HCT116 (cell line): ENCODE measurements around the gene KCNK16. TPM values are rescaled to one million over a fixed set of nuclear protein-coding genes. Genes with fewer than 3 reads are reported as not detected.
A peak's percentile ranks its signal among the peaks of the same experiment; 100 is the strongest.

Experiments
- ATAC-seq: fragments of 200-7000 bp; cut with Tn5 transposase; 2 replicates; pipeline ENCODE4 v1.9.1; 2020; ENCODE audit warnings: mild to moderate bottlenecking, moderate library complexity
- BruUV-seq: library from RNA; stranded (reverse); fragments of 400-500 nt; replicated peaks from 2 replicates; lab custom pipeline; 2021; lab: Mats Ljungman, UMichigan
- CTCF ChIA-PET: fragments of 300-600 bp; sonication (Branson Sonifier 250); formaldehyde crosslinking; loops from one replicate; lab custom pipeline; 2021; ENCODE audit warnings: antibody characterized with exemption; lab: Charles Lee
- POLR2A ChIA-PET: fragments of 300-600, 350-600 bp; sonication (Branson Sonifier 250); formaldehyde crosslinking; loops from one replicate; lab custom pipeline; 2021; ENCODE audit warnings: antibody characterized with exemption; lab: Charles Lee
- RAD21 ChIA-PET, 2 experiments: fragments of 300-600 bp; sonication (Branson Sonifier 250); formaldehyde crosslinking; loops; one replicate each; lab custom pipeline; 2023; ENCODE audit warnings: low total read pairs in 2 of 2; ENCODE audit not compliant: uncharacterized antibody in 2 of 2, unreplicated experiment in 2 of 2, low non-redundant PET in 1 of 2; lab: Charles Lee
- DNase-seq: peaks from one replicate; pipeline ENCODE4 v3.0.0-alpha.2; 2010; ENCODE audit warnings: low read depth, low spot score
- H2AFZ ChIP-seq: fragments of 200-600 bp; shearing (Covaris generic), sonication (generic); 2 replicates; pipeline ENCODE4 v1.6.1; 2017; ENCODE audit warnings: low read depth, mixed run types, mixed read lengths, antibody characterized with exemption, low read length; ENCODE audit not compliant: poor library complexity, severe bottlenecking
- H3K27ac ChIP-seq: 2 replicates; pipeline ENCODE4 v1.5.1; 2012; ENCODE audit warnings: low read depth, low read length
- H3K27me3 ChIP-seq: fragments of 200-600 bp; sonication (generic); 2 replicates; pipeline ENCODE4 v1.6.1; 2016; ENCODE audit warnings: mixed run types, low read length, mixed read lengths; ENCODE audit not compliant: insufficient read depth
- H3K36me3 ChIP-seq, 2 experiments: fragments of 200-500 bp in 1 of 2; fragments of 200-600 bp in 1 of 2; sonication (Bioruptor generic) in 1 of 2; sonication (generic) in 1 of 2; 2 replicates each; pipeline versions ENCODE4 v1.5.1 to v1.6.1; 2014 to 2016; ENCODE audit warnings: low read length in 2 of 2, inconsistent platforms in 1 of 2, mixed read lengths in 1 of 2, mixed run types in 1 of 2; ENCODE audit not compliant: insufficient read depth in 2 of 2, control insufficient read depth in 1 of 2
- H3K4me1 ChIP-seq, 2 experiments: fragments of 200-600 bp in 1 of 2; sonication (generic) in 1 of 2; 2 replicates each; pipeline versions ENCODE4 v1.5.1 to v1.6.1; 2012 to 2017; ENCODE audit warnings: low read length in 2 of 2, inconsistent platforms in 1 of 2, mild to moderate bottlenecking in 1 of 2, mixed read lengths in 1 of 2, mixed run types in 1 of 2, moderate library complexity in 1 of 2; ENCODE audit not compliant: insufficient read depth in 2 of 2, control insufficient read depth in 1 of 2
- H3K4me2 ChIP-seq: fragments of 200-600 bp; sonication (generic); 2 replicates; pipeline ENCODE4 v1.6.1; 2017; ENCODE audit warnings: mixed run types, low read length, mixed read lengths
- H3K4me3 ChIP-seq, 2 experiments: fragments of 200-600 bp in 1 of 2; sonication (generic) in 1 of 2; replicated peaks in 1 of 2; 2 replicates each; pipeline ENCODE4 v1.5.1; 2011 to 2016; ENCODE audit warnings: low read length in 2 of 2, control low read depth in 1 of 2, low read depth in 1 of 2, mild to moderate bottlenecking in 1 of 2, mixed read lengths in 1 of 2, mixed run types in 1 of 2
- H3K79me2 ChIP-seq: fragments of 200-600 bp; sonication (generic); 2 replicates; pipeline ENCODE4 v1.6.1; 2017; ENCODE audit warnings: mild to moderate bottlenecking, mixed run types, low read length, moderate library complexity, mixed read lengths; ENCODE audit not compliant: insufficient read depth
- H3K9ac ChIP-seq: fragments of 200-600 bp; sonication (generic); 2 replicates; pipeline ENCODE4 v1.6.1; 2016; ENCODE audit warnings: low read length, mixed read lengths
- H3K9me2 ChIP-seq: fragments of 200-600 bp; sonication (generic), shearing (Covaris generic); 2 replicates; pipeline ENCODE4 v1.6.1; 2017; ENCODE audit warnings: mixed run types, mild to moderate bottlenecking, moderate library complexity; ENCODE audit not compliant: insufficient read depth
- H3K9me3 ChIP-seq, 2 experiments: fragments of 200-500 bp in 1 of 2; fragments of 200-600 bp in 1 of 2; sonication (Bioruptor generic) in 1 of 2; sonication (generic) in 1 of 2; 2 replicates each; pipeline ENCODE4 v1.6.1; 2014 to 2017; ENCODE audit warnings: low read length in 2 of 2, mixed read lengths in 2 of 2, inconsistent platforms in 1 of 2, low read depth in 1 of 2, mild to moderate bottlenecking in 1 of 2, mixed run types in 1 of 2, moderate library complexity in 1 of 2; ENCODE audit not compliant: control insufficient read depth in 1 of 2, insufficient read depth in 1 of 2
- H4K20me1 ChIP-seq: fragments of 200-600 bp; sonication (generic), shearing (Covaris generic); 2 replicates; pipeline ENCODE4 v1.6.1; 2017; ENCODE audit warnings: mixed run types, mild to moderate bottlenecking, moderate library complexity; ENCODE audit not compliant: insufficient read depth
- EZH2 ChIP-seq: fragments of 200-600 bp; sonication (generic); IDR thresholded peaks from 2 replicates; pipeline ENCODE4 v1.6.1; 2017; ENCODE audit warnings: antibody characterized with exemption, mixed run types
- MAX ChIP-seq: IDR thresholded peaks from 2 replicates; pipeline ENCODE4 v1.6.1; 2012
- RAD21 ChIP-seq: IDR thresholded peaks from 2 replicates; pipeline ENCODE4 v1.6.1; 2012; ENCODE audit warnings: low read depth, mild to moderate bottlenecking
- SRF ChIP-seq: IDR thresholded peaks from 2 replicates; pipeline ENCODE4 v1.6.1; 2012; ENCODE audit warnings: low read depth
- TCF7L2 ChIP-seq: IDR thresholded peaks from 2 replicates; pipeline ENCODE4 v1.7.0; 2011; ENCODE audit warnings: borderline replicate concordance, inconsistent platforms; ENCODE audit not compliant: insufficient read depth, insufficient read length; ENCODE audit errors: extremely low read depth
- YY1 ChIP-seq: IDR thresholded peaks from 2 replicates; pipeline ENCODE4 v1.6.1; 2011; ENCODE audit warnings: low read length, low read depth, moderate library complexity, mild to moderate bottlenecking; ENCODE audit not compliant: insufficient replicate concordance; ENCODE audit errors: extremely low read depth
- ZFX ChIP-seq: fragments of 450-650 bp; IDR thresholded peaks from 2 replicates; pipeline ENCODE4 v1.6.1; 2017
- intact Hi-C: fragments of 100-400 bp; cut with micrococcal nuclease; formaldehyde crosslinking; loops from 2 replicates; pipeline ENCODE4 v1.10.0; 2022
- total RNA-seq: library from RNA; stranded (reverse); gene quantifications from one replicate; pipeline ENCODE4 v1.2.1, GENCODE V29; 2021; ENCODE audit not compliant: unreplicated experiment
- TF ChIP-seq, protein P1 (sequence below): IDR thresholded peaks from 2 replicates; pipeline ENCODE4 v1.6.1; 2012
- TF ChIP-seq, protein P2 (sequence below), 3 experiments: fragments of 200-600 bp in 1 of 3; sonication (generic) in 1 of 3; IDR thresholded peaks in 2 of 3; conservative IDR thresholded peaks in 1 of 3; 2 replicates each; pipeline ENCODE4 v1.5.1; 2012 to 2017; ENCODE audit warnings: low read depth in 2 of 3, low read length in 2 of 3, antibody characterized with exemption in 1 of 3, borderline replicate concordance in 1 of 3, control low read depth in 1 of 3, mild to moderate bottlenecking in 1 of 3, mixed read lengths in 1 of 3, mixed run types in 1 of 3, moderate library complexity in 1 of 3; ENCODE audit not compliant: insufficient read depth in 1 of 3

The KCNK16 gene
- total RNA-seq, 1 experiment from 2014 or later = not detected

DNA sequence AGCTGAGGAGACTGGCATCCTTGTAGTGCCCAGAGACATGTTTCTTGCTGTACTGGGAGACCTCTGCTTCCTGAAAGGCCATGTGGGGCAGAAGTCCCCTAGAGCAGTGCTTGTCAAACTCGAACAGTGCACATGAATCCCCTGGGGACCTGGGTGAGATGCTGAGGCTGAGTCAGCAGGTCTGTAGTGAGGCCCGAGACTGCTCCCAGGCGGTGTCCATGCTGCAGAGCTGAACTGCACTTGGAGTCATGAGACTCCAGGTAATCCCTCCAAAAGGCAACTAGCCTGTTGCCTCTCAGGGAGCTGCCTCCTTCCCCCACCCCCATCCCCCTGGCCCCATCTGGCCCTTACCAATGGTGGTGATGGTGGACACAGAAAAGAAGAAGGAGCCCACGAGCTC, 12.0 kb downstream of the KCNK16 start:
- H3K9me2 ChIP-seq = no peaks in the 10 kb centered on the region
- H3K27ac ChIP-seq = no peak overlapping the region
- RAD21 ChIA-PET = no interaction called here
- BruUV-seq = no TSS peak
- no peak for DNase-seq
- TF ChIP-seq MAX (no peak), TCF7L2 (no peak), ZFX (no peak), SRF (no peak)
- TF ChIP-seq, all 23 proteins: peak for 0
- no peaks in the 10 kb centered on the region for H4K20me1 ChIP-seq
- H3K4me2 ChIP-seq = no peak overlapping the region
- no peaks in the 10 kb centered on the region for H3K27me3 ChIP-seq
- no peak overlapping the region for H3K4me3 ChIP-seq
- intact Hi-C loops = loop anchor here (1.0 to 5.0 kb wide), 5 partner anchors 144 to 438 kb away; no protein-coding TSS in a partner anchor
- no peaks in the 10 kb centered on the region for H3K9me3 ChIP-seq
- H3K36me3 ChIP-seq = no peaks in the 10 kb centered on the region
- CTCF ChIA-PET = interaction anchor here (1.1 to 2.6 kb wide), 5 partner anchors 9 to 438 kb away, joined by 3 to 10 read pairs (median 5); no protein-coding TSS in a partner anchor
- H3K4me1 ChIP-seq = no peaks in the 10 kb centered on the region
- H3K79me2 ChIP-seq = no peaks in the 10 kb centered on the region
- H3K9ac ChIP-seq = no peak overlapping the region
- POLR2A ChIA-PET = no interaction called here
- no peak overlapping the region for H2AFZ ChIP-seq
- ATAC-seq = no peak

DNA sequence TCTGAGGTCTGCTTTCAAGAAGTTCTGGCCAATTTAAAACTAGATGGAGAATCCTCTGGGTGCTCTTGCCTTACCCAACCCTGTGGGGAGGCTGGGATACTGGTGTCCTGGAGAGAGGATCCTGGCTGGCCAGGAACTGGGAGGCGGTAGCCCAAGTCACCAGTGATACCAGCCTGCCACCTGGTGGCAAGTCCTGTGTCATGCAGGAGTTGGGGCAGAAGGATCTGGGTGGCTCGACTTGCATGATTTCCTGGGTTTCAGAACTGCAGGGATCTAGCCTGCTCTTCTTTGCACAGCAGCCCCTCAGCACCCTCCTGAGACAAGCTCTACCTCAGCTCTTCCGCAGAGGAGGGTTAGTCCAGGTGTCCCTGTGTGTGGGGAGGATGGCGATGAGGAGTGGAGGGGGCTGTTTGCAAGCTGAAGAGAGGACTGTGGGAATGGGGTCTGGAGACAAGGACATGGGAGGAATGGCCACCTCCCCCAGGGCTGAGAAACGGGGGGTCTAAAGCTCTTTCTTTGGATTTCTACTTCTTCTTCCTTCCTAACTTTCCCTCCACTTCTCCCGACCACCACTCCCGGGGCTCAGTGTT, 12.5 kb downstream of the KCNK16 start:
- intact Hi-C loops = loop anchor here (1.0 to 5.0 kb wide), 5 partner anchors 143 to 437 kb away; no protein-coding TSS in a partner anchor
- Histone ChIP-seq H3K4me1 (no peaks in the 10 kb centered on the region), H3K4me2 (no peak overlapping the region), H3K9me2 (no peaks in the 10 kb centered on the region), H3K4me3 (no peak overlapping the region), H3K79me2 (no peaks in the 10 kb centered on the region), H4K20me1 (no peaks in the 10 kb centered on the region), H2AFZ (no peak overlapping the region), H3K27ac (no peak overlapping the region), H3K36me3 (no peaks in the 10 kb centered on the region), H3K9ac (no peak overlapping the region), H3K27me3 (no peaks in the 10 kb centered on the region), H3K9me3 (no peaks in the 10 kb centered on the region)
- ChIA-PET POLR2A (no interaction called here), CTCF (interaction anchor here (1.1 to 2.6 kb wide), 5 partner anchors 9 to 438 kb away, joined by 3 to 10 read pairs (median 5); no protein-coding TSS in a partner anchor), RAD21 (no interaction called here)
- peak; percentile 48 for DNase-seq
- ATAC-seq = peak; percentile 96
- TF ChIP-seq RAD21 (peak; percentile 96), YY1 (no peak), SRF (no peak), EZH2 (no peak)
- TF ChIP-seq, protein P1, sequence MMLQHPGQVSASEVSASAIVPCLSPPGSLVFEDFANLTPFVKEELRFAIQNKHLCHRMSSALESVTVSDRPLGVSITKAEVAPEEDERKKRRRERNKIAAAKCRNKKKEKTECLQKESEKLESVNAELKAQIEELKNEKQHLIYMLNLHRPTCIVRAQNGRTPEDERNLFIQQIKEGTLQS = no peak
- TF ChIP-seq, protein P2, sequence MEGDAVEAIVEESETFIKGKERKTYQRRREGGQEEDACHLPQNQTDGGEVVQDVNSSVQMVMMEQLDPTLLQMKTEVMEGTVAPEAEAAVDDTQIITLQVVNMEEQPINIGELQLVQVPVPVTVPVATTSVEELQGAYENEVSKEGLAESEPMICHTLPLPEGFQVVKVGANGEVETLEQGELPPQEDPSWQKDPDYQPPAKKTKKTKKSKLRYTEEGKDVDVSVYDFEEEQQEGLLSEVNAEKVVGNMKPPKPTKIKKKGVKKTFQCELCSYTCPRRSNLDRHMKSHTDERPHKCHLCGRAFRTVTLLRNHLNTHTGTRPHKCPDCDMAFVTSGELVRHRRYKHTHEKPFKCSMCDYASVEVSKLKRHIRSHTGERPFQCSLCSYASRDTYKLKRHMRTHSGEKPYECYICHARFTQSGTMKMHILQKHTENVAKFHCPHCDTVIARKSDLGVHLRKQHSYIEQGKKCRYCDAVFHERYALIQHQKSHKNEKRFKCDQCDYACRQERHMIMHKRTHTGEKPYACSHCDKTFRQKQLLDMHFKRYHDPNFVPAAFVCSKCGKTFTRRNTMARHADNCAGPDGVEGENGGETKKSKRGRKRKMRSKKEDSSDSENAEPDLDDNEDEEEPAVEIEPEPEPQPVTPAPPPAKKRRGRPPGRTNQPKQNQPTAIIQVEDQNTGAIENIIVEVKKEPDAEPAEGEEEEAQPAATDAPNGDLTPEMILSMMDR (IDR thresholded peaks at IDR 0.05 in 2 of 3, conservative IDR thresholded peaks at IDR 0.05 in 1 of 3; ENCODE audit: borderline replicate concordance in 1 of 3, insufficient read depth in 1 of 3, low read depth in 2 of 3, low read length in 2 of 3) = peak; percentile 84 to 89 (median 88)
- no TSS peak for BruUV-seq
